ENCODE results near the gene DOK3. TPM values are rescaled to one million over a fixed set of nuclear protein-coding genes. Genes with fewer than 3 reads are reported as not detected.
"Not testable (repeated sequence)": the region's sequence is repeated elsewhere in the genome, so short reads cannot be mapped to it uniquely, and the experiment has no call there.

DOK3 gene
- total and polyA plus RNA-seq, 4 experiments from 2014 or later, result 0.69 to 3.9 (median 3.7) TPM; not detected in 1

GRCh38 chr5:177536386-177536785, 26.8 kb upstream of the DOK3 start:
- Mint-ChIP-seq H3K36me3 (peaks cover 27 to 67% of the 10 kb centered on the region in 2 donors), H3K9me3 (no peaks in the 10 kb centered on the region), H3K27me3 (no peaks in the 10 kb centered on the region), H3K4me3 (peak overlapping the region in 1 of 8 donors; percentile 45), H3K27ac (peak overlapping the region in 2 of 7 donors; percentile 15 to 69), H3K4me1 (peaks cover 0 to 12% (median 3%) of the 10 kb centered on the region in 4 donors)
- H3K27ac ChIP-seq (ENCODE audit: low read depth, low read length), result no peak overlapping the region
- H3K27me3 ChIP-seq (ENCODE audit: insufficient read depth, low read length), result no peaks in the 10 kb centered on the region
- no peaks in the 10 kb centered on the region for H3K4me1 ChIP-seq (ENCODE audit: insufficient read depth, low read length)
- peaks cover 45% of the 10 kb centered on the region for H3K36me3 ChIP-seq (ENCODE audit: insufficient read depth, low read length)
- intact Hi-C loops (cut with micrococcal nuclease), result no loop called here
- no peak for DNase-seq
- POLR2A ChIA-PET (ENCODE audit: partially characterized antibody), result no interaction called here
- no peaks in the 10 kb centered on the region for H3K9me3 ChIP-seq (ENCODE audit: control insufficient read depth in 1 of 2, low read length in 2 of 2)
- H3K4me3 ChIP-seq (ENCODE audit: low read length in 2 of 2), result no peak overlapping the region
- CTCF ChIA-PET (ENCODE audit: partially characterized antibody), result no interaction called here

GRCh38 chr5:177535125-177535524, 25.5 kb upstream of the DOK3 start:
- Histone ChIP-seq H3K4me1 (ENCODE audit: insufficient read depth, low read length) (no peaks in the 10 kb centered on the region), H3K27ac (ENCODE audit: low read depth, low read length) (no peak overlapping the region), H3K9me3 (ENCODE audit: control insufficient read depth in 1 of 2, low read length in 2 of 2) (no peaks in the 10 kb centered on the region), H3K36me3 (ENCODE audit: insufficient read depth, low read length) (peaks cover 56% of the 10 kb centered on the region), H3K27me3 (ENCODE audit: insufficient read depth, low read length) (no peaks in the 10 kb centered on the region), H3K4me3 (ENCODE audit: low read length in 2 of 2) (no peak overlapping the region)
- DNase-seq, result no peak
- ChIA-PET POLR2A (ENCODE audit: partially characterized antibody) (no interaction called here), CTCF (ENCODE audit: partially characterized antibody) (no interaction called here)
- Mint-ChIP-seq H3K36me3 (peaks cover 34 to 67% of the 10 kb centered on the region in 2 donors), H3K4me1 (peaks cover 0 to 9% (median 3%) of the 10 kb centered on the region in 4 donors), H3K4me3 (no peak overlapping the region), H3K27ac (peak overlapping the region in 1 of 7 donors; percentile 38), H3K9me3 (no peaks in the 10 kb centered on the region), H3K27me3 (no peaks in the 10 kb centered on the region)
- intact Hi-C loops (cut with micrococcal nuclease), result no loop called here

GRCh38 chr5:177534433-177534832, 24.8 kb upstream of the DOK3 start:
- H3K27ac Mint-ChIP-seq; H3K9me3 Mint-ChIP-seq; H3K27ac ChIP-seq (ENCODE audit: low read depth, low read length); H3K27me3 ChIP-seq (ENCODE audit: insufficient read depth, low read length); H3K4me1 Mint-ChIP-seq; H3K4me1 ChIP-seq (ENCODE audit: insufficient read depth, low read length); intact Hi-C loops (cut with micrococcal nuclease); H3K9me3 ChIP-seq (ENCODE audit: control insufficient read depth in 1 of 2, low read length in 2 of 2); DNase-seq; H3K27me3 Mint-ChIP-seq; H3K4me3 Mint-ChIP-seq; H3K4me3 ChIP-seq (ENCODE audit: low read length in 2 of 2): not testable (repeated sequence)
- CTCF ChIA-PET (ENCODE audit: partially characterized antibody), result interaction anchor here (0.7 to 0.9 kb wide), 2 partner anchors 33 to 224 kb away, joined by 3 read pairs; no protein-coding TSS in a partner anchor
- H3K36me3 ChIP-seq (ENCODE audit: insufficient read depth, low read length), result peaks cover 62% of the 10 kb centered on the region
- POLR2A ChIA-PET (ENCODE audit: partially characterized antibody), result interaction anchor here (0.6 kb wide), 1 partner anchor 1092 kb away, joined by 3 read pairs; no protein-coding TSS in a partner anchor
- peaks cover 38 to 64% of the 10 kb centered on the region in 2 donors for H3K36me3 Mint-ChIP-seq

GRCh38 chr5:177531209-177531940, 21.7 kb upstream of the DOK3 start:
- Histone ChIP-seq H3K27me3 (ENCODE audit: insufficient read depth, low read length) (no peaks in the 10 kb centered on the region), H3K9me3 (ENCODE audit: control insufficient read depth in 1 of 2, low read length in 2 of 2) (no peaks in the 10 kb centered on the region), H3K4me1 (ENCODE audit: insufficient read depth, low read length) (no peaks in the 10 kb centered on the region), H3K36me3 (ENCODE audit: insufficient read depth, low read length) (peaks cover 38% of the 10 kb centered on the region), H3K4me3 (ENCODE audit: low read length in 2 of 2) (no peak overlapping the region), H3K27ac (ENCODE audit: low read depth, low read length) (no peak overlapping the region)
- ChIA-PET POLR2A (ENCODE audit: partially characterized antibody) (interaction anchor here (1.1 kb wide), 1 partner anchor 11 kb away, joined by 5 read pairs; no protein-coding TSS in a partner anchor), CTCF (ENCODE audit: partially characterized antibody) (interaction anchor here (0.8 to 2.2 kb wide), 4 partner anchors 14 to 461 kb away, joined by 3 to 7 read pairs (median 3); no protein-coding TSS in a partner anchor)
- peaks cover 0 to 5% (median 2%) of the 10 kb centered on the region in 4 donors for H3K4me1 Mint-ChIP-seq
- no peaks in the 10 kb centered on the region for H3K9me3 Mint-ChIP-seq
- no peak for DNase-seq
- no peaks in the 10 kb centered on the region for H3K27me3 Mint-ChIP-seq
- intact Hi-C loops (cut with micrococcal nuclease), result no loop called here
- H3K4me3 Mint-ChIP-seq, result no peak overlapping the region
- H3K36me3 Mint-ChIP-seq, result peaks cover 28 to 39% of the 10 kb centered on the region in 2 donors
- H3K27ac Mint-ChIP-seq, result peak overlapping the region in 3 of 7 donors; percentile 25 to 57 (median 48)

- Histone ChIP-seq H3K4me1 (ENCODE audit: insufficient read depth, low read length) (no peaks in the 10 kb centered on the region), H3K36me3 (ENCODE audit: insufficient read depth, low read length) (peaks cover 43% of the 10 kb centered on the region), H3K4me3 (ENCODE audit: low read length in 2 of 2) (no peak overlapping the region), H3K27ac (ENCODE audit: low read depth, low read length) (no peak overlapping the region), H3K9me3 (ENCODE audit: control insufficient read depth in 1 of 2, low read length in 2 of 2) (no peaks in the 10 kb centered on the region), H3K27me3 (ENCODE audit: insufficient read depth, low read length) (no peaks in the 10 kb centered on the region)
- H3K4me3 Mint-ChIP-seq, result no peak overlapping the region
- ChIA-PET CTCF (ENCODE audit: partially characterized antibody) (interaction anchor here (2.2 kb wide), 1 partner anchor 30 kb away, joined by 7 read pairs; no protein-coding TSS in a partner anchor), POLR2A (ENCODE audit: partially characterized antibody) (interaction anchor here (1.1 kb wide), 1 partner anchor 10 kb away, joined by 5 read pairs; no protein-coding TSS in a partner anchor)
- peaks cover 0 to 5% (median 2%) of the 10 kb centered on the region in 4 donors for H3K4me1 Mint-ChIP-seq
- H3K27me3 Mint-ChIP-seq, result no peaks in the 10 kb centered on the region
- H3K36me3 Mint-ChIP-seq, result peaks cover 28 to 36% of the 10 kb centered on the region in 2 donors
- intact Hi-C loops (cut with micrococcal nuclease), result no loop called here
- DNase-seq, result no peak
- peak overlapping the region in 3 of 7 donors; percentile 22 to 74 (median 66) for H3K27ac Mint-ChIP-seq
- H3K9me3 Mint-ChIP-seq, result no peaks in the 10 kb centered on the region
Observed at GRCh38 chr5:177530638-177531037, 21.0 kb upstream of the DOK3 start.

GRCh38 chr5:177529247-177530203, 19.9 kb upstream of the DOK3 start:
- Histone ChIP-seq H3K36me3 (ENCODE audit: insufficient read depth, low read length) (peaks cover 54% of the 10 kb centered on the region), H3K27me3 (ENCODE audit: insufficient read depth, low read length) (no peaks in the 10 kb centered on the region), H3K9me3 (ENCODE audit: control insufficient read depth in 1 of 2, low read length in 2 of 2) (no peaks in the 10 kb centered on the region), H3K4me1 (ENCODE audit: insufficient read depth, low read length) (no peaks in the 10 kb centered on the region), H3K4me3 (ENCODE audit: low read length in 2 of 2) (no peak overlapping the region), H3K27ac (ENCODE audit: low read depth, low read length) (no peak overlapping the region)
- ChIA-PET POLR2A (ENCODE audit: partially characterized antibody) (interaction anchor here (0.8 kb wide), 1 partner anchor 9 kb away, joined by 3 read pairs; no protein-coding TSS in a partner anchor), CTCF (ENCODE audit: partially characterized antibody) (interaction anchor here (2.2 kb wide), 1 partner anchor 29 kb away, joined by 7 read pairs; no protein-coding TSS in a partner anchor)
- H3K4me1 Mint-ChIP-seq, result peaks cover 0 to 5% (median 2%) of the 10 kb centered on the region in 4 donors
- no peaks in the 10 kb centered on the region for H3K9me3 Mint-ChIP-seq
- intact Hi-C loops (cut with micrococcal nuclease), result no loop called here
- H3K36me3 Mint-ChIP-seq, result peaks cover 24 to 32% of the 10 kb centered on the region in 2 donors
- H3K4me3 Mint-ChIP-seq, result no peak overlapping the region
- H3K27ac Mint-ChIP-seq, result peak overlapping the region in 4 of 7 donors; percentile 16 to 65 (median 33)
- no peaks in the 10 kb centered on the region for H3K27me3 Mint-ChIP-seq
- no peak for DNase-seq
